ENCODE measurements around the gene WDR64.

DNA sequence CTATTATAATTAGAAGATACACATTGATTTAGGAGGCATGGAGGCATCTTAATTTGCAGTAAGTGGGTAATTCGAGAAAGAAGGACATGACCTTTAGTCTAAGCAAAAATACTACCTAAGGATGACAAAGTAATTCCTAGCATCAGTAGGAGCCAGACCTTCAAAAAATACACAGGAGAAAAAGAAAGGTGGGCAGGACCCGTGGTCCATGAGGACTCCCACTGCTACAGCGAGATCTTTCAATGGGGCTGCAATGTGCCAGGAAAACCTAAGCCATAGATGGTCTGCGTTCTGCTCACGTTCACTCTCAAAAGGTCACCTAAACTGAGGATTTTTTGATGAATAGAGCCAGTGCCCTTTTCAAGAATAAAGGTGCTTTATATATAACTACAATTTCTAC, 185.3 kb downstream of the WDR64 start:
- TF ChIP-seq, protein P1, sequence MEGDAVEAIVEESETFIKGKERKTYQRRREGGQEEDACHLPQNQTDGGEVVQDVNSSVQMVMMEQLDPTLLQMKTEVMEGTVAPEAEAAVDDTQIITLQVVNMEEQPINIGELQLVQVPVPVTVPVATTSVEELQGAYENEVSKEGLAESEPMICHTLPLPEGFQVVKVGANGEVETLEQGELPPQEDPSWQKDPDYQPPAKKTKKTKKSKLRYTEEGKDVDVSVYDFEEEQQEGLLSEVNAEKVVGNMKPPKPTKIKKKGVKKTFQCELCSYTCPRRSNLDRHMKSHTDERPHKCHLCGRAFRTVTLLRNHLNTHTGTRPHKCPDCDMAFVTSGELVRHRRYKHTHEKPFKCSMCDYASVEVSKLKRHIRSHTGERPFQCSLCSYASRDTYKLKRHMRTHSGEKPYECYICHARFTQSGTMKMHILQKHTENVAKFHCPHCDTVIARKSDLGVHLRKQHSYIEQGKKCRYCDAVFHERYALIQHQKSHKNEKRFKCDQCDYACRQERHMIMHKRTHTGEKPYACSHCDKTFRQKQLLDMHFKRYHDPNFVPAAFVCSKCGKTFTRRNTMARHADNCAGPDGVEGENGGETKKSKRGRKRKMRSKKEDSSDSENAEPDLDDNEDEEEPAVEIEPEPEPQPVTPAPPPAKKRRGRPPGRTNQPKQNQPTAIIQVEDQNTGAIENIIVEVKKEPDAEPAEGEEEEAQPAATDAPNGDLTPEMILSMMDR (IDR thresholded peaks at IDR 0.05), result no peak
- no peak for TF ChIP-seq POLR2A (IDR thresholded peaks at IDR 0.05)

Measured in testis (tissue), 2 donors.